ENCODE measurements around the gene HOXB7.
A peak's percentile ranks its signal among the peaks of the same experiment; 100 is the strongest.

HOXB7 gene

GRCh38 chr17:48610282-48611211 is at the start of gene HOXB7:
Gene HOXB7 (minus strand): TSS chr17:48611017. CDS start chr17:48610918, 99 bp downstream.
- DNase-seq = peak; percentile 87

- no peak for DNase-seq
These were observed 45.1 kb upstream of the HOXB7 start for GRCh38 chr17:48655913-48656312.

GRCh38 chr17:48649741-48650140 is 38.9 kb upstream of the HOXB7 start:
- DNase-seq = no peak

- no peak for DNase-seq
These were observed 37.1 kb upstream of the HOXB7 start for GRCh38 chr17:48647963-48648245.

- peak; percentile 23 for DNase-seq
These were observed 36.5 kb upstream of the HOXB7 start for GRCh38 chr17:48647103-48647962.

- peak; percentile 64 for DNase-seq
These were observed 35.6 kb upstream of the HOXB7 start for GRCh38 chr17:48646183-48647102.

- DNase-seq = no peak
These were observed 34.9 kb upstream of the HOXB7 start for GRCh38 chr17:48645639-48646182.

GRCh38 chr17:48644910-48645557 is 34.2 kb upstream of the HOXB7 start:
- no peak for DNase-seq

GRCh38 chr17:48644159-48644558 is 33.3 kb upstream of the HOXB7 start:
- DNase-seq = no peak

- no peak for DNase-seq
These were observed 32.8 kb upstream of the HOXB7 start for GRCh38 chr17:48643697-48644012.

- no peak for DNase-seq
These were observed 32.3 kb upstream of the HOXB7 start for GRCh38 chr17:48642843-48643696.

GRCh38 chr17:48642059-48642842 is 31.4 kb upstream of the HOXB7 start:
- DNase-seq = no peak

GRCh38 chr17:48641541-48642058 is 30.8 kb upstream of the HOXB7 start:
- no peak for DNase-seq

- no peak for DNase-seq
These were observed 30.0 kb upstream of the HOXB7 start for GRCh38 chr17:48640858-48641180.

GRCh38 chr17:48639982-48640857 is 29.4 kb upstream of the HOXB7 start:
- no peak for DNase-seq

- no peak for DNase-seq
These were observed 28.3 kb upstream of the HOXB7 start for GRCh38 chr17:48639136-48639535.

GRCh38 chr17:48637323-48638260 is 26.8 kb upstream of the HOXB7 start:
- no peak for DNase-seq
